ENCODE measurements around the gene XPO6.

The XPO6 gene

DNA sequence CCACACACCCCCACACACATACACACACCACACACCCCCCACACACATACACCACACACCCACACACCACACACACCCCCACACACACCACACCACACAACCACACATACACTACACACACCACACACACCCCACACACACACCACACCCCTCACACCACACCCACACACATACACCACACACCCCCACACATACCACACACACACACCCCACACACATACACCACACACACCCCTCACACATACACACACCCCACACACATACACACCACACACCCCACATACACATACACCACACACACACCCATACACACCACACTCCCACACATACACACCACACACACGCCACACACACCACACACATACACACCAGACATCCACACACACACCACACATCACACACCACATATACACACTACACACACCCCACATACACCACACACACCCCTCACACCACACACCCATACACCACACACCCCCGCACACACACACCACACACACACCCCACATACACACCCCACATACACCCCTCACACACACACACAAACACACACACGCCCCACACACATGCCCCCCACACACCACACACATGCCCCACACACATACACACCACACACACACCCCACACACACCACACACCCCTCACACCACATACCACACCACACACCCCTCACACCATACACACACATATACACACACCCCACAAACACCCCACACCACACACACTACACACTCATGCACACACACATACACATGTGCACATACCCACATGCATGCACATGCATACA, 122.4 kb downstream of the XPO6 start:
- DNase-seq (ENCODE audit: low spot score): no peak

DNA sequence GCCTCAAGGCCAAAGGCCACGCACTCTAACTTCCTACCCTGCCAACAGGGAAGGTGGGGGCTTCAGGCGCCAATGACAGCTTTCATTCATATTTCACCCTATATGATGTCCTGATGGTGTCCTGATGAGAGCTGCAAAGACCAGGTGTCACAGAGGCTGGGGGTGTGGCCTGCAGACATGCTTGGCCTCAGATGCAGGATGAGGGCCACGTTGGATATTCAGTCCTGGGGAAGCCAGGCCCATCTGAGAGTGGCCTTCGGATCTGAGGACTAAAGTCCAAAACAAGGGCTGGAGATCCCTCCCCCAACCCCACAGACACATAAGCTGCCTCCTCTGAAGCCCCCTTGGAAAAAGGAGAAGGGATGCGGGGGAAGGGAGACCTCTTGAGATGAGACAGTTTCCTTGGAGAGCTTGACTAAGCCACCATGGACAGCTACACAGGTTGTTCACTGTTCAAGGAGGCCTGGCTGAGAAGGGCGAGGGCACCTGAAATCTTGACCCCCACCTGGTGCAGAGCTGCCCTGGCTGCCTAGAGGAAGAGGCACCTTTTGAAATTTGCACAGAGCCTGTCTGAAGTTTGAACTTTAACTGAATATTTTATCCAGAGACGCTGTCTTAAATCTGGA, 124.0 kb downstream of the XPO6 start:
- no peak for DNase-seq (ENCODE audit: low spot score)

DNA sequence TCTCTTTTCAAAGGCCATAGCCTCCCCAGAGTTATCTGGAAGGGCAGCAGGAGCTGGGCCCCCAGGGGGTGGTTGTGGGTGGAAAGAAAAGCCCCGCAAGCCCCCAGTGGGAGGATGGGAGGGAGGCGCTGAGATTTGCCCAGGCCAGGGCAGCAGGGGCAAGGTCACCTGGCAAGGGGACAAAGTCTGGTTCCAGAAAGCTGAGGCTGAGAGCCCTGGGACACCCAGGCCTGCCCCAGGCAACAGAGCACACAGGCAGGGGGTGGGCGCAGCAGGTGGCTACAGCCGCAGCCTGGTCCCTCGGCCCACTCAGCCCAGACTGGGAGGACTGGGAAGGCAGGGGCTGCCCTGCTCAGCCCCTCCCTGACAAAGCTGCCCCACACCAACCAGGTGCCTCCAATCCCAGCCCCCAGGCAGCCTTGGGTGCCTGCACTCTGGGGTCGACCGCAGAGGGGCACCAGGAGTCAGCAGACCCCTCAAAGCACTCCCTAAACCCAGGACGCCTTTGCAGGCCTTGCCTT, 124.6 kb downstream of the XPO6 start:
- DNase-seq (ENCODE audit: low spot score): no peak

DNA sequence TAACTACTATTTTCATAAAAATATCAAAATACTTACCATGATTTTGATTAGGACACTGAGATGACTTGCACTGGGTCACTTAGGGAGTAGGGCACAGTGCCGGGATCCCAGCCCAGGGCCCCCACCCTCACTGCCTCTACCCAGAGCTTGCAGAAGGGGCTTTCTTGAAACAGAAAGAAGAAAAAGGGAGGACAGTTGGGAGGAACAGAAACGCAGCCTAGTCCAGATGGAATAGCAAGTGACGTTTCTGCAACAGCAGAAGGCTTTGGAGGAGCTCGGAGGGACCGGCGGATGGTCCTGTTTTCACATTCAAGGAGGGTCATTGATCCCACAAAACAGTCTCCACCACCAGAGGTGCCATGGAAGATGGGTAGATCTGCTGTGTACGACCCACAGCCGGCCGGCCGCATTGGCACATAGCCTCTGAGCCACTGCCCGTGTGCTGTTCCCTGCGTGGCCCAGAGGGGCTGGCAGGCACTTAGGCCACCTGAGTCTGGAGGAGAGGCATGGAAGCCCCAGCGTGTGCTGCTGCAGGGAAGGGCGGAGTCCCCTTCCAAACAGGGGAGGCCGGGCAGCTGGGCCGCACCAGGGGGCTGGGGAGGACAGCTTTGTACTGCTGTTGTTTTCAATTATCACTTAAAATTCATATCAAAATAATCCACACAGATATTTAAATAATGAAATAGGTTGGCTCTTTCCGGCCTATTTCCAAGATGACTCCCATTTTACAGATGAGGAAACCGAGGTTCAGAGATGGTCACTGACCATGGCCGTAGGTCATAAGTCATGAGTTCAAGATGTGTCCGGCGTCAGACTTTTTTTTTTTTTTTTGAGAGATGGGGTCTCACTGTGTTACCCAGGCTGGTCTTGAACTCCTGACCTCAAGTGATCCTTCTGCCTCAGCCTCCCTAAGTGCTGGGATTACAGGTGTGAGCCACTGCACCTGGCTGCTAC, 125.3 kb downstream of the XPO6 start:
- no peak for DNase-seq (ENCODE audit: low spot score)

DNA sequence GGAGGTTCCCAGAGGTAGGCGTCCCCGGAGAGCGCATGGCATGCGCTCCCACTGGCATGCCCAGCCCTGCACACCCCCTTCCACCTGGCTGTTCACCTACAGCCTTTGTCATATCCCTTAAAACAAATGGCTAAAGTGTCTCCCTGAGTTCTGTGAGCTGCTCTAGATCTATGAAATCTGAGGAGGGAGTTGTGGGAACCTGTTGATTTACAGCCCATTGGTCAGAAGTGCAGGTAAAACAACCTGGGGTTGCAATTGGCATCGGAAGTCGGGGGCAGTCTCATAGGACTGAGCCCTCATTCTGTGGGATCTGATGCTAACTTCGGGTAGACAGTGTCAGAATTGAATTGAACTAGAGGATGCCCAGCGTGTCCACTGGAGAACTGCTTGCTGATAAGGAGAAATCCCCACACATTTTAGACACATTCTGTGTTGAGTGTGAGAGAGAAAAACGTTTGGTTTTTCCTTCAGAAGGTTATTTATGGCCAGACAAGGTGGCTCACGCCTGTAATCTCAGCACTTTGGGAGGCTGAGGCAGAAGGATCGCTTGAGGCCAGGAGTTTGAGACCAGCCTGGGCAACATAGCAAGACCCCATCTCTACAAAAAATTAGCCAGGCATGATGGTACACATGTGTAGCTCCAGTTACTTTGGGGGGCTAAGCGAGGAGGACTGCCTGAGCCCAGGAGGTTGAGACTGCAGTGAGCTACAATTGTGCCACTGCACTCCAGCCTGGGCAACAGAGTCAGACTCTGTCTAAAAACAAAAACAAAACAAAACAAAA, 126.2 kb downstream of the XPO6 start:
- DNase-seq (ENCODE audit: low spot score): no peak

DNA sequence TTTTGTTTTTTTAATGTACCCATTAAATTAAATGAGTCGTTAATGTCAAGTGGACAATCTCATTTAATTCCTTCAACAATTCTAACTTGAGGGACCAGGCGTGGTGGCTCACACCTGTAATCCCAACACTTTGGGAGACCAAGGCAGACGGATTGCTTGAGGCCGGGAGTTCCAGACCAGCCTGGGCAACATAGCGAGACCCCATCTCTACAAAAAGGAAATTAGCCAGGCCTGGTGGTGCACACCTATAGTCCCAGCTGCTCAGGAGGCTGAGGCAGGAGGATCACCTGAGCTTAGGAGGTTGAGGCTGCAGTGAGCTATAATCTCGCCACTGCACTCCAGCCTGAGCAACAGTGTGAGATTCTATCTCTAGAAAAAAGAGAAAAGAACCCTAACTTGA, 127.6 kb downstream of the XPO6 start:
- no peak for DNase-seq (ENCODE audit: low spot score)

DNA sequence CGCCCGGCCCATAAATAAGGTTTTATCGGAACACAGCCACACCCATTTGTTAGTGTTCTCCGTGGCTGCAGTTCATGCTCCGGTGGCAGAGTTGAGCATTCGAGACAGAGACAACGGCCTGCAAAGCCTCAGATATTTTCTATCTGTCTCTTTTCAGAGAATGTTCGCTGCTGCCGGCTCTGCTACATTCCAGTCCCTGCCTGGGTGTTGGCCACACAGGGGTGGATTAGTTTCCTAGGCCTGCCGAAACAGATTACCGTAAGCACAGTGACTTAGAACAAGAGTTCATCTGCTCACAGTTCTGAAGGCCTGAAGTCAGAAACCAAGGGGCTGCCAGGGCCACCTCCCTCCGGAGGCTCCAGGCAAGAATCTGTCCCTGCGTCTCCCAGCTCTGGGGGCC, 129.1 kb downstream of the XPO6 start:
- DNase-seq (ENCODE audit: low spot score): no peak

DNA sequence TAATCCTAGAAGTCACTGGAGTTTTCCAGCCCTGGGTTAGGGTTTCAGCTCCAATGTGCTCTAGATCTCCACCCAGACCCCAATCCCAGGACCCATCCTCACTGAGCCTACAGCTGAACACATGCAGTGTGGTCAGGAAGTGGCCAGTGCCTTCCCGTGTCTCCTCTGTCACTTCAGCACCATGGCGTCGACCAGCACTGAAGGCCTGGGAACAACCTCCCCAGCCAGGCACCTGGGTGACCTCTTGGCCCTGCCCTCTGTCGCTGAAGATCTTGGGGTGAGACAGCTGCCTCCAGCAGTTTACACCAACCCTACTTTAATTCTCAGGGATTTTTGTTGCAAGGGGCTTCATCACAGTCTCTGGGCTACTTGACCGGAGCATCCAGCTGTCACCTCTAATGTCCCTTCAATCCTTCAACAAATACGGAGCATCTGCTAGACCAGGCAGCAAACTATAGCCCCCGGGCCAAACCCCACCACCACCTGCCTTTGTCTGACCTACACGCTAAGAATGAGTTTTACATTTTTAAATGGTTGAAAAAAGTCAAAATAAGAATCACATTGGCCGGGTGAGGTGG, 130.3 kb downstream of the XPO6 start:
- no peak for DNase-seq (ENCODE audit: low spot score)

DNA sequence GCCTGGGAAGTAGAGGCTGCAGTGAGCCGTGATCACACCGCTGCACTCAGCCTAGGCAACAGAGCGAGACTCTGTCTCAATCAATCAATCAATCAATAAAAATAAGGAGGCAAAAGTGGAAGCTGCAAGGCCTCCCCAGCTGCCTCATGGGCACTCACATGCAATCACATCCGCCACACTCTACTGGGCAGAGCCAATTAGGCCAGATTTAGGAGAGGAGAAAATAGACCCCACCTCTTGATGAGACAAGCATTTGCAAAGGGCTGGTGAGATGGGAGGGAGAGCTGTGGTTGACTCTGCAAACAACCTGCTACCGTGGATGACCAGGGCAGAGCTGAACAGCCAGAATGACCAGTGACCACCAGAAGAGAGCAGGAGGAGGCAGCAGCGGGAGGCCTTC, 133.5 kb downstream of the XPO6 start:
- no peak for DNase-seq (ENCODE audit: low spot score)

DNA sequence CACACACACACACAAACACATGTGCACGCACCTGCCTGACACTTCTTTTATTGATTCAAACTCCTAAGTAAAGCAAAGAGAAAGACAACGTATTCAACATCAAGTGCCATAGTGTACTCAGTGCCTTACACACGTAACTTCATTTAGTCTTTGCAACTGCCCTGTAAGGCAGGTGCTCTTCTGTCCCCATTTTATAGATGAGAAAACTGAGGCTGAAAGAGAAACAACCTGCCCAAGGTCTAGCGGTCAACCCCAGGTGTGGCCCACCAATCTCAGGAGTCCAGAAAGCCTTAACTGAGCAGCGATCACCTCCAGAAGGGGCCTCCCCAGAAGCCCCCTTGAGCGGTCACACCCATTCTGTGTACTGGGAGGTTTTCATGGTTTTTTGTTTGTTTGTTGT, 137.9 kb downstream of the XPO6 start:
- DNase-seq (ENCODE audit: low spot score): no peak

DNA sequence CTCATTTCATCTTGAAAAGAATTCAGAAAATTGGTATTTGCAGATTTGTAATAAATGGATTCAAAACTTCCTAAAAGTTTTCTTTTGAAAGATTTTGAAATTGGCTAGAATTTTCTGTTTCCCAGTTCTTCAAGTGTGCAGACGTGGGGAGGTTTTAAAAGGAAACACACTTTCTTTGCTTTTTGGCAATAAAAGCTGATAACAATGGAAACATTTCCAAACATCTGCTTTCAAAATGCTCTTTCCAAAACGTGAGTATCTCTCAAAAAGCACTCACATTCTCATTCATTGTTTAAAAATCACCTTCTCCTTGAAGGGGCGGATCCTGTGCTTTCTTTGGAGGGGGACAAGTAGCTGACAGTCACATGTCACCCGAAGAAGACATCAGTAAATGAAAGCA, 139.7 kb downstream of the XPO6 start:
- DNase-seq (ENCODE audit: low spot score): no peak

DNA sequence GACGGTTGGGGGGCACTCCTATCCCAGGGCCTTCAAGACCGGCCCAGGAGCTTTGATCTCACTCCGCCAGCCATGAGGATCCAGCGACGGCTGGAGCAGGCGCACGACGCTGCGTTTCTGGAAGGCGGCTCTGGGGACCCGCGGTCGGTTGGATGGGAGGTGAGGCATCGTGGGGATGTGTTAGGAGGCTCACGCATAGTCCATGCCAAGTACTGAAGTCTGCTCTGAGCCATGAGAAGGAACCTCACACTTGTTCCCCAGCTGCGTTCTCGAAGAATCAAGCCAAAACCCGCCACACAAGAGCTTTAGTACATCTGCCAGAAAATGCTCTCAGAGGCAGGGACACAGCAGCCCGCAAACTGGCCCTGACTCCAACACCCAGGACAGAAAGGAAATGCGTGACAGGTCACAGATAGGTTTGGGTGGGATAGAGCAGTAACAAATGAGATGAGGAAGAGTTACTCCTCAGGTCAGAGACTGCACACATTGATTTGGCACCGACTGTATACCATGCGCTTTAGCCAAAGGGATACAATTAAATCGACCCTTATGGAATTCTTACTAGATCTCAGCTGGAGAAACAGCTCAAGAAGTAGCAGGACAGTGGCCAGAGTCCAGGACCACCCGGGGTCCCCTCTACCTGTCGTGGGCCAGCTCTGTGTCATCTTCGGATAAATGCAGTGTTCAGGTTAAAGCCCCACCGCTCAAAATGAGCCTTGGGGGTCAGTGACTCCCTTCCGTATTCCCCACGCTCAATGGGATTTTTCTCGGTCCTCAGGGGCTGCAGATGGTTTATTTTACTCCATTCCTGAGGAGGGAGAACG, 141.6 kb downstream of the XPO6 start:
- DNase-seq (ENCODE audit: low spot score): no peak

DNA sequence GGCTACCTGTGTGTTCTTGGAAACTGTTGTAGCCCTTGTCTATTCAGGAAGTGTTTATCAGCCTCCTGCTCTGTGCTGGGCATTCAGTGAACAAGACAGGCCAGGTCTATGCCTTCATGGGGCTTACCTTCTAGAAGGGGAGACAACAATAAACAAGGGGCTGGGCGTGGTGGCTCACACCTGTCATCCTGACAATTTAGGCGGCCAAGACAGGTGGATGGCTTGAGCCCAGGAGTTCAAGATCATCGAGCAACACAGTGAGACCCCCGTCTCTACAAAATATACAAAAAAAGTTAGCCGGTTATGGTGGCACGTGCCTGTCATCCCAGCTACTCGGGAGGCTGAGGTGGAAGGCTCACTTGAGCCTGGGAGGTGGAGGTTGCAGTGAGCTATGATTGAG, 142.8 kb downstream of the XPO6 start:
- no peak for DNase-seq (ENCODE audit: low spot score)

DNA sequence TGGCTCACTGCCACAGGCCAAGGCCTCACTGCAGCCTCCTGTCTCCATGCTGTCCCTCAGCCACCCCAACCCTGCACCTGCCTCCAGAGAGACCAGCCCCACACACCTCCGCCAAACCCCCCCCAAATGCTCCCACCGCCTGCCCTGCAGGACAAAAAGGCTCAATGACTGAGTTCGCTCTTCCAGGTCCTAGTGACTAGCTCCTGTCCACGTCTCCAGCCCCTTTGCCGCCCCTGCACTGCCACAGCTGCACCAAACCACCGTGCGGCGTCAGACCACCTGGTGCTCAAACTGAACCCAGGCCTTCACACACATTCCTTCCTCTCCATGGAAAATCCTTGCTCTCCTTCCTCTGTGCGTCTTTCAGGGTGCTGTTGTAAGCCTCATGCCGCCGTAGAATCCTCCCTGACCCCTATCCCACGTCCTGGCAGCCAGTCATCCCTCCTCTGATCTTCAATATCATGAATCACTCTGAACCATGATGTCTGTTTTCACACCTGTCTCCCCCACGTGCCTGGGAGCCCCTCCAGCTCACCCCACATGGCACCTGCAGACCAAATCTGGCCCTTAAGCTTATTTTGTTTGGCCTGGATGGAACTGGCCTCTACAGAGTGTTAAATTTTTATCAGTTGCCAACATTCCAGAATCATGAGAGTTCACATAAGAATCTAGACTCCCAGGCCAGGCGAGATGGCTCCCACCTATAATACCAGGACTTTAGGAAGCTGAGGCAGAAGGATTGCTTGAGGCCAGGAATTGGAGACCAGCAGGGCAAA, 144.0 kb downstream of the XPO6 start:
- no peak for DNase-seq (ENCODE audit: low spot score)

DNA sequence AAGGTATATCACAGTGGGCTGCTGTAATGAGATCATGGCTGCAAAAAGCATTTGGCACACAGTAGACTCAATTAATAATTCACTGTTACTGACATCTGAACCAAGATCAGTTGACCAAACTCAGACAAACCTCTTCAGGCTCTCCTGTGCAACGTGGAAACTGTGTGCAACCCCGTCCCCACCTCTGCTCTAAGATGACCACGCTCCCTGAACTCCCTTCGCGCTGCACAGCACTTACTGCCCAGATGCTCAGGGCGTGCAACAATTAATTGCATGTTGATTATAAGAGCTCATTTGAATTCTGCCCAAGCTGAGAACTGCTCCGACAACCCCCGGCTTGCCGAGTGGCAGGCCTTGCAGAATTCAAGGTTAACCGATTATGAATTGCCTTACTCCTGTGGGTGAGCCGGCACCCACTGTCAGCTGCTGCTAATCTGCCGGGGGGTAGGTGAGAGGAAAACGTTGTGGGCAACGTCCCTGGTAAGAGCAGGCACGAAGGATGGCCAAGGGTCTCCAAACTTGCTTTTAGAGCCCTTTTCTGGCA, 147.0 kb downstream of the XPO6 start:
- DNase-seq (ENCODE audit: low spot score): no peak

DNA sequence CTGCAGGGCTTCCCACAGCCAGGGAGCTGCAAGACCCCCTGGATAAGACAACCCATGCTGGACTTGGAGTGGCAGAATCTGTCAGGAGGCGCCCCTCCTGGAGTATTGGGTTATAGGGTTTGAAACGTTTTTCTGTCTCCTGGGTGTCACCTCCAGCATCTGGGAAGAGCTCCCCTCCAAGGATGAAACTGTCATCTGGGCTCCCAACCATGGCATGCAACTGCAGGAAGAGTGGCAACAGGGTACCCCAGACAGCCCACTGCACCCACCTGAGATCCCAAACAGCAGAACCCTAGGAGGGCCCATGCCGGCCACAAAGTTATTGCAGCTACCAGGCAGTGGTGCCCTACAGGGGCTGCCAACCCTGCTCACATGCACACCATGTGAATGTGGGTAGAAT, 147.6 kb downstream of the XPO6 start:
- no peak for DNase-seq (ENCODE audit: low spot score)

DNA sequence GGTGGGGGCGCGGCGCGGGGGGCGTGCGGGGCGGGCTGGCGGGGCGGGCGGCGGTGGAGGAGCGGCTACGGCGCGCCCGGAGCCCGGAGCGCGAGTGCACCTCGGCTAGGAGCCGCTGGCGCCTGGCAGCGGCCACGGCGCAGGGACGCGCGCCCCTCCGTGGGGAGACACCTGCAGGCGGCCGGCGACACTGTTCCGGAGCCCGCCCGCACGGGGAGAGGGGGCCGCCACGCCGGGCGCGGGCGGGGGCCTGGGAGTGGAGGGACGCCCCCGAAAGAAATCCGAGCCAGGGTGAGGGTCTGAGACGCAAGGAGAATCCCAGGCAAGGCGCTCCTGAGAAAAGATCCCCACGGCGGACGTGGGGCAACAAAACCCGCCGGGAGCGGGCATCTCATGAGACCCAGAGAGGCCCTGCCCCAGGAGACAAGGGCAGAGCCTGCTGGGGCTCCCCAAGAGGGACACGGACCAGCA, 148.1 kb downstream of the XPO6 start, which contains the start of gene GSG1L:
Gene GSG1L, minus strand, starts transcription at position 124 of the 471 bp plus-strand sequence. CDS start 290 bp downstream, outside the sequence.
- DNase-seq (ENCODE audit: low spot score): no peak

DNA sequence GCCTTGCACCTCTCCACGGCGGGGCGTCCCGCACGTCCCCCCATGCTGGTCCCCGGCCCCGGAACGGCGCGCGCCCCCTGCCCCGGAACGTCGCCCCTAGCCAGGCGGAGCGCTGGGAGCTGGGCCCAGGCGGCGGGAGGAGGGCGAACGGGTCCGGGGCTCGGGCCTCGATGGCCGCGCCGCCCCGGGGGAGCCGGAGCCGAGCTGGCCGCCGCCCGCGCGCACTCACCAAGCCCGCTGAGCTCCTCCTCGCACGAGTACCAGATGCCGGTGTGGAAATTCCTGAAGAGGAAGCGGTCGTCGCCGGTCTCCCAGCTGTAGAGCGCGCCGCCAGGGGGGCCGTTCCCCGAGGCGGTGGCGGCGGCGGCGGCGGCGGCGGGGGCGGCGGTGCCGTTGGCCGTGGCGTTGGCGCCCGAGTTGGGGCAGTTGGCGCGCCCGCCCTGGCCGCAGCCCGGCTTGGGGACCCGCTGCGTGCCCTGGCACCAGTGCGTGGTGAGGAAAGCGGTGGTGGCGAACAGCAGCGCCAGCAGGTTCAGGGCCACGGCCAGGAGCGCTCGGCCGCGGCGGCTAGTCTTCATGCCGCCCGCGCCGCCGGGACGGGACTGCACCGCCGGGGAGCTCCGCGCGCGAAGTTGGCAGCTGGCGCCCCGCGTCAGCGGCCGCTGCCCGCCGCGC, 148.8 kb downstream of the XPO6 start:
- DNase-seq (ENCODE audit: low spot score): no peak
